ENCODE measurements around the gene APBB1IP. TPM values are rescaled to one million over a fixed set of nuclear protein-coding genes. Genes with fewer than 3 reads are reported as not detected.
"Not testable (repeated sequence)": the region's sequence is repeated elsewhere in the genome, so short reads cannot be mapped to it uniquely, and the experiment has no call there.

The APBB1IP gene
- total RNA-seq, 2 donors from 2014 or later = 46.5 to 50.4 TPM

- H3K9me3 Mint-ChIP-seq = no peaks in the 10 kb centered on the region
- ATAC-seq (replicated peaks) = no peak
- peaks cover 67% of the 10 kb centered on the region for H3K36me3 Mint-ChIP-seq (ENCODE audit: low read depth)
- H3K27ac Mint-ChIP-seq = no peak overlapping the region
- H3K27me3 Mint-ChIP-seq = no peaks in the 10 kb centered on the region
- peaks cover 43% of the 10 kb centered on the region for H3K4me1 Mint-ChIP-seq
- H3K4me3 Mint-ChIP-seq = peak overlapping the region; percentile 31
Measured at GRCh38 chr10:26454891-26455290, 16.8 kb downstream of the APBB1IP start.

- Mint-ChIP-seq H3K9me3 (no peaks in the 10 kb centered on the region), H3K4me1 (peaks cover 40% of the 10 kb centered on the region), H3K4me3 (peak overlapping the region; percentile 31), H3K27me3 (no peaks in the 10 kb centered on the region), H3K36me3 (ENCODE audit: low read depth) (peaks cover 66% of the 10 kb centered on the region), H3K27ac (peak overlapping the region; percentile 46)
- no peak for ATAC-seq (replicated peaks)
Measured at GRCh38 chr10:26455567-26456315, 17.6 kb downstream of the APBB1IP start.

- ATAC-seq (replicated peaks) = no peak
- Mint-ChIP-seq H3K9me3 (no peaks in the 10 kb centered on the region), H3K36me3 (ENCODE audit: low read depth) (peaks cover 62% of the 10 kb centered on the region), H3K4me3 (no peak overlapping the region), H3K27ac (peak overlapping the region; percentile 46), H3K4me1 (peaks cover 44% of the 10 kb centered on the region), H3K27me3 (no peaks in the 10 kb centered on the region)
Measured at GRCh38 chr10:26457088-26457487, 18.9 kb downstream of the APBB1IP start.

- H3K4me3 Mint-ChIP-seq = no peak overlapping the region
- no peak overlapping the region for H3K27ac Mint-ChIP-seq
- no peaks in the 10 kb centered on the region for H3K9me3 Mint-ChIP-seq
- ATAC-seq (replicated peaks) = peak; percentile 69
- peaks cover 64% of the 10 kb centered on the region for H3K36me3 Mint-ChIP-seq (ENCODE audit: low read depth)
- peaks cover 42% of the 10 kb centered on the region for H3K4me1 Mint-ChIP-seq
- H3K27me3 Mint-ChIP-seq = no peaks in the 10 kb centered on the region
Measured at GRCh38 chr10:26460736-26461135, 22.6 kb downstream of the APBB1IP start.

- no peak overlapping the region for H3K4me3 Mint-ChIP-seq
- H3K27me3 Mint-ChIP-seq = no peaks in the 10 kb centered on the region
- H3K4me1 Mint-ChIP-seq = peaks cover 38% of the 10 kb centered on the region
- no peaks in the 10 kb centered on the region for H3K9me3 Mint-ChIP-seq
- no peak for ATAC-seq (replicated peaks)
- peak overlapping the region; percentile 5 for H3K27ac Mint-ChIP-seq
- H3K36me3 Mint-ChIP-seq (ENCODE audit: low read depth) = peaks cover 61% of the 10 kb centered on the region
Measured at GRCh38 chr10:26463986-26464385, 25.8 kb downstream of the APBB1IP start.

GRCh38 chr10:26464632-26465280, 26.6 kb downstream of the APBB1IP start:
- H3K4me1 Mint-ChIP-seq = peaks cover 42% of the 10 kb centered on the region
- H3K27ac Mint-ChIP-seq = no peak overlapping the region
- H3K9me3 Mint-ChIP-seq = no peaks in the 10 kb centered on the region
- H3K4me3 Mint-ChIP-seq = no peak overlapping the region
- no peak for ATAC-seq (replicated peaks)
- no peaks in the 10 kb centered on the region for H3K27me3 Mint-ChIP-seq
- H3K36me3 Mint-ChIP-seq (ENCODE audit: low read depth) = peaks cover 64% of the 10 kb centered on the region

- not testable (repeated sequence) for H3K9me3 Mint-ChIP-seq; H3K4me3 Mint-ChIP-seq; ATAC-seq (replicated peaks); H3K27ac Mint-ChIP-seq; H3K27me3 Mint-ChIP-seq
- Mint-ChIP-seq H3K4me1 (peaks cover 46% of the 10 kb centered on the region), H3K36me3 (ENCODE audit: low read depth) (peaks cover 69% of the 10 kb centered on the region)
Measured at GRCh38 chr10:26466531-26466930, 28.4 kb downstream of the APBB1IP start.

GRCh38 chr10:26467639-26468038, 29.5 kb downstream of the APBB1IP start:
- ATAC-seq (replicated peaks) = peak; percentile 86
- no peaks in the 10 kb centered on the region for H3K9me3 Mint-ChIP-seq
- peak overlapping the region; percentile 85 for H3K27ac Mint-ChIP-seq
- H3K4me1 Mint-ChIP-seq = peaks cover 47% of the 10 kb centered on the region
- H3K27me3 Mint-ChIP-seq = no peaks in the 10 kb centered on the region
- H3K36me3 Mint-ChIP-seq (ENCODE audit: low read depth) = peaks cover 69% of the 10 kb centered on the region
- H3K4me3 Mint-ChIP-seq = peak overlapping the region; percentile 67

- Mint-ChIP-seq H3K4me1 (peaks cover 45% of the 10 kb centered on the region), H3K4me3 (peak overlapping the region; percentile 67), H3K27me3 (no peaks in the 10 kb centered on the region), H3K9me3 (no peaks in the 10 kb centered on the region), H3K27ac (peak overlapping the region; percentile 85), H3K36me3 (ENCODE audit: low read depth) (peaks cover 69% of the 10 kb centered on the region)
- no peak for ATAC-seq (replicated peaks)
Measured at GRCh38 chr10:26468291-26468690, 30.1 kb downstream of the APBB1IP start.

- peak overlapping the region; percentile 67 for H3K4me3 Mint-ChIP-seq
- no peaks in the 10 kb centered on the region for H3K27me3 Mint-ChIP-seq
- peaks cover 43% of the 10 kb centered on the region for H3K4me1 Mint-ChIP-seq
- ATAC-seq (replicated peaks) = peak; percentile 46
- peaks cover 67% of the 10 kb centered on the region for H3K36me3 Mint-ChIP-seq (ENCODE audit: low read depth)
- peak overlapping the region; percentile 41 for H3K27ac Mint-ChIP-seq
- no peaks in the 10 kb centered on the region for H3K9me3 Mint-ChIP-seq
Measured at GRCh38 chr10:26468700-26469099, 30.6 kb downstream of the APBB1IP start.

- Mint-ChIP-seq H3K9me3 (no peaks in the 10 kb centered on the region), H3K4me3 (peak overlapping the region; percentile 5), H3K27ac (no peak overlapping the region), H3K27me3 (no peaks in the 10 kb centered on the region), H3K4me1 (peaks cover 57% of the 10 kb centered on the region), H3K36me3 (ENCODE audit: low read depth) (peaks cover 69% of the 10 kb centered on the region)
- no peak for ATAC-seq (replicated peaks)
Measured at GRCh38 chr10:26472492-26472778, 34.3 kb downstream of the APBB1IP start.

- H3K36me3 Mint-ChIP-seq (ENCODE audit: low read depth) = peaks cover 64% of the 10 kb centered on the region
- ATAC-seq (replicated peaks) = no peak
- peak overlapping the region; percentile 94 for H3K27ac Mint-ChIP-seq
- H3K9me3 Mint-ChIP-seq = no peaks in the 10 kb centered on the region
- H3K4me3 Mint-ChIP-seq = peak overlapping the region; percentile 86
- peaks cover 60% of the 10 kb centered on the region for H3K4me1 Mint-ChIP-seq
- H3K27me3 Mint-ChIP-seq = no peaks in the 10 kb centered on the region
Measured at GRCh38 chr10:26474026-26474425, 35.9 kb downstream of the APBB1IP start.

GRCh38 chr10:26474845-26475244, 36.7 kb downstream of the APBB1IP start:
- peak; percentile 79 for ATAC-seq (replicated peaks)
- Mint-ChIP-seq H3K4me3 (peak overlapping the region; percentile 86), H3K4me1 (peaks cover 59% of the 10 kb centered on the region), H3K27ac (peak overlapping the region; percentile 94), H3K36me3 (ENCODE audit: low read depth) (peaks cover 65% of the 10 kb centered on the region)
- not testable (repeated sequence) for H3K27me3 Mint-ChIP-seq, H3K9me3 Mint-ChIP-seq

- peak; percentile 62 for ATAC-seq (replicated peaks)
Measured at GRCh38 chr10:26475386-26475785, 37.2 kb downstream of the APBB1IP start.

GRCh38 chr10:26477501-26477900, 39.4 kb downstream of the APBB1IP start:
- H3K27me3 Mint-ChIP-seq = no peaks in the 10 kb centered on the region
- H3K4me3 Mint-ChIP-seq = peak overlapping the region; percentile 78
- peaks cover 58% of the 10 kb centered on the region for H3K4me1 Mint-ChIP-seq
- H3K36me3 Mint-ChIP-seq (ENCODE audit: low read depth) = peaks cover 54% of the 10 kb centered on the region
- peak overlapping the region; percentile 94 for H3K27ac Mint-ChIP-seq
- ATAC-seq (replicated peaks) = no peak
- no peaks in the 10 kb centered on the region for H3K9me3 Mint-ChIP-seq

More at GRCh38 chr10:26475386-26475785, 37.2 kb downstream of the APBB1IP start:
- H3K27me3 Mint-ChIP-seq = no peaks in the 10 kb centered on the region
- peak overlapping the region; percentile 94 for H3K27ac Mint-ChIP-seq
- peak overlapping the region; percentile 86 for H3K4me3 Mint-ChIP-seq
- H3K9me3 Mint-ChIP-seq = no peaks in the 10 kb centered on the region
- H3K4me1 Mint-ChIP-seq = peaks cover 63% of the 10 kb centered on the region
- peaks cover 66% of the 10 kb centered on the region for H3K36me3 Mint-ChIP-seq (ENCODE audit: low read depth)

Data from activated T-helper 17 cell treated with anti-CD3 and anti-CD28 coated beads, Interleukin-2, amount 50 U/mL, for 72 hours (primary cell).